ENCODE data around the gene TRIM17. TPM values are rescaled to one million over a fixed set of nuclear protein-coding genes. Genes with fewer than 3 reads are reported as not detected.

The TRIM17 gene
- total RNA-seq, 1 donor from 2014 or later: 22.6 TPM

Other genes starting within 250 kb of the TRIM17 start
- gene OBSCN, start 208.8 kb downstream of the TRIM17 start, total RNA-seq: 42.2 TPM
- gene TRIM11, start 10.0 kb downstream of the TRIM17 start, total RNA-seq: 40.1 TPM
- 104 TPM for gene RNF187, start 70.5 kb upstream of the TRIM17 start, total RNA-seq